Amniotic epithelial cell (primary cell): ENCODE measurements around the gene CCDC27.

ENCODE experiments used
- DNase-seq: peaks from one replicate; pipeline ENCODE4 v3.0.0-alpha.2; 2010; ENCODE audit warnings: low read depth

Gene CCDC27

DNA sequence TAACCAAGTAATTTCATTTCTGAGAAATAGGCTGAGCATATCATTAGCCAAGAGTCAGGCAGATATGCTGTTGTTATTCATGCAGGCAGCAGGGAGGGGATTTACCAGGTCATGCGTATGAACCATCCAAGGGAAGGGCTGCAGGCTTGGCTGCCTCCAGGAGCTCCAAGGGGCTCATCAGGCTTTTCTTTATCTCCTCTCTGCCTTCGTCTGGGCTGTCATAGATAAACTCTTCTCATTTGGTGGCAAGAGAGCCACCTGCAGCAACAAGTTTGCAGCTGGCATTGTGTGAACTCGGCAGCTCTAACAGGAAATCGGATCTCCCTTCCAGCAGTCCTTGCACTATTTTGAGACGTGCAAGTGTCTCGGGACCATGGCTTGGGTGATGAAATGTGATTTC, 7.5 kb downstream of the CCDC27 start:
- DNase-seq, result no peak

DNA sequence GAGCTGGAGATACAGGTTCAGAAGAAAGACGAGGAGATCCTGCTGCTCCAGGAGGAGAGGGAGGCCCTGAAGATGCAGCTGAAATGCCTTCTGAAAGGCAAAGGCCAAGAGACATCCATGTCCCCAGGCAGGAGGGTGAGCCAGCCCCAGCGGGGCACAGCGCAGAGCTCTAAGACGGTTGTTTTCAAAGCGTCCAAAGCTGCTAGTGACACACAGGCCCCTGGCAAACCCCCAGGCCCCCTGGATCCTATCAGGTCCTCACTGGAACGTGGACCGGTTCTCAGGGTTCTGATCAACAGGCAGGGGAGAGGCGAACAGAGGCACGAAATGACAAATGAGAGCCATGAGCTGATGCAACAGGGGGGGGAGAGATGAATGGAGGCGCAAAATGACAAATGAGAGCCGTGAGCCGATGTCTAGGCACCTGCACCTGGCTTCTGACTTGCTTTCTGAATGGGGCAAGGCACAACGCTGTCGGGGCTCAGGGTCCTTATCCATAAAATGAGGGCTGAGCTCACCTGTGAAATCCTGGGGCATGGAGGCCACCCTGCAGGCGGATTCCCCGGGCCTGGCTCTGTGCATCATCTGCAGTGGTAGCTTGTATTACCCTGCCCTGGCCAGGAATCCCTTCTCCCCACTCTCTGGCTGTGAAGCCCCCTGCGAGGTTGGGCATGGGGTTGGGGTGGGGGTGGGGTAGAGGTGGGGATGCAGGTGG, 9.2 kb downstream of the CCDC27 start:
- DNase-seq, result no peak

- DNase-seq, result no peak
Observed at GRCh38 chr1:3762151-3762872, 10.1 kb downstream of the CCDC27 start.

GRCh38 chr1:3762873-3763228, 10.6 kb downstream of the CCDC27 start:
- no peak for DNase-seq

DNA sequence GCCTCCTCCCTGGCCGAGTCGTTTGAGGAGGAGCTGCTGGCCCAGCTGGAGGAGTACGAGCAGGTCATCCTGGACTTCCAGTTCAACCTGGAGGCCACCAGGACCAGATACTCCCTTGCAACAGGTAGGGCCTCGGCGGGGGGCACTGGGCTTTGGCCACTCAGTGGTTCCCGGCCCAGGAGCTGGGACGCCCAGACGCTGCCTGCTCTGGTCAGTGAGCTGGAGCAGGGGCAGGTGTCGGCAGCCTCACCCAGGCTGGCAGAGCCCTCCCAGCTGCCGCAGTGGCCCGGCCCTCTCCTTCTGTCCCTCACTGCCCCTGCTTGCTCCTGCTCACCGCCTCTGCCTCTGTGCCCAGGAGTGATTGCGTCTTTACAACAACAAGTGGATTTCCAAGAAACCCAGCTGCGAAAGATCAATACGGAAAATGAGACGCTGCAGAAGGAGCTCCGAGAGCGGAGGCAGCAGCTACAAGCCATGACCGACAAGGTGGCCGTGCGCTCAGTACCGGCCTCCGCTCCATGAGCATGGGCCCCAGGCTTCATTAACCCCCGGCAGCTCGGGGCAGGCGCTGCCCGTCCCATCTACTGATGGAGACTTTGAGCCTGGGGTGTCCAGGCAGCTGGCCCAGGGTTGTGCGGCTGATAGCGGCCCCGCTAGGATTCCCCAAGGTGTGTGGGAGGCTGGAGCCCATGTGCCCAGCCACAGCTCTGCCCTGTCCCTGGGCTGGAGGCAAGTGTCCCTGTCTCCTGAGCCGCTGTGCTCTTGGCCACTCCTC, 11.3 kb downstream of the CCDC27 start:
- no peak for DNase-seq

DNA sequence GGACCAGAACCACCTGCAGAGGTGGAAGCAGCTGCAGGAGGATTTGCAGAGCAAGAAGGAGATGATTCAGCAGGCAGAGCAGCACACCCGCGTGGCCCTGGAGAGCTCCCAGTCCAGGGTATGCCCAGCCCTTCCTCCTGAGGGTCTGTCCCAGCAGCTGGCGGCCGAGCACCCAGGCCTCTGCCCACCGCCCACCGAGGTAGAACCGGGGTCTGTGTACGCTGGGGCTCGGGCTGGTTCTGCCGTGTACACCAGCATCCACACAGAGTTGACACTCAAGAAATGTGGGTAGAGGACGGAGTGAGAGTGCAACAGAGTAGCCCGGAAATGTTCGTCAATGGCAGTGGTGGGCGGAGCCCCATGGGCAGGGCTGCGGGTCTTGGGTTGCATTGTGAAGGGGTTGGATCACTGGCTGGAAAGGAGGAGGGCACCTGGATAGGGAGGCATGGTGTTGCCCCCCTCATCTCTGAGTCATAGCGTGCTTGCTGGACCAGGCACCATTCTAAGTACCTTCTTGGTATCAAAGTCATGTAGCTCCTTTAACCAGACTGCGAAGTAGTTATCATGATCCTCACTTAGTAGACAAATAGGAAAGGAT, 15.2 kb downstream of the CCDC27 start:
- no peak for DNase-seq

DNA sequence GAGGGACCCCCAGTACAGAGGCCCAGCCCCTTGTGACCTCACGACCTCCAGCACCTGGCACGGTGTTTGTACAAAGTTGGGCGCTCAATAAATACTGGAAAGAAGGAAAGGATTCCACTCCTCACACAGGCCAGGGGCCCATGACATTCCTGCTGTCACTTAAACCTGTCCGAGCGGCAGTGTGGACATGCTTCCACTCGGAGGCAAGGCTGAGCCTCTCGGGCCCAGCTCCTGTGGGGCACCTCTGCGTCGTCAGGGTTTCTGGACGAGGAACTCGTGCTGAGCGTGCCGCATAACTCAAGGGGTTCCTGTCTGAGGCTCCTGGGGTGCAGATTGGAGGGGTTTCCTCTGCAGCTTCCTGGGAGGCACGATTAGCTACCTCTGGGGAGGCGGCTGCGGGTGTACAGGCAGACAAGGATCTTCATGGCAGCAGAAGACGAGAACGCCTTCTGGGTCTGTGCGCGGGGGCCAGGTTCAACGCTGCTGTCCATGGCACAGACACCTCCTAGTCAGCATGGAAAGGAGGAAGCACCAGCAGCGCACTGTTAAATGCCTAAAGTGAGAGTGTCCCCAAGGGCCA, 16.7 kb downstream of the CCDC27 start:
- DNase-seq, result no peak

DNA sequence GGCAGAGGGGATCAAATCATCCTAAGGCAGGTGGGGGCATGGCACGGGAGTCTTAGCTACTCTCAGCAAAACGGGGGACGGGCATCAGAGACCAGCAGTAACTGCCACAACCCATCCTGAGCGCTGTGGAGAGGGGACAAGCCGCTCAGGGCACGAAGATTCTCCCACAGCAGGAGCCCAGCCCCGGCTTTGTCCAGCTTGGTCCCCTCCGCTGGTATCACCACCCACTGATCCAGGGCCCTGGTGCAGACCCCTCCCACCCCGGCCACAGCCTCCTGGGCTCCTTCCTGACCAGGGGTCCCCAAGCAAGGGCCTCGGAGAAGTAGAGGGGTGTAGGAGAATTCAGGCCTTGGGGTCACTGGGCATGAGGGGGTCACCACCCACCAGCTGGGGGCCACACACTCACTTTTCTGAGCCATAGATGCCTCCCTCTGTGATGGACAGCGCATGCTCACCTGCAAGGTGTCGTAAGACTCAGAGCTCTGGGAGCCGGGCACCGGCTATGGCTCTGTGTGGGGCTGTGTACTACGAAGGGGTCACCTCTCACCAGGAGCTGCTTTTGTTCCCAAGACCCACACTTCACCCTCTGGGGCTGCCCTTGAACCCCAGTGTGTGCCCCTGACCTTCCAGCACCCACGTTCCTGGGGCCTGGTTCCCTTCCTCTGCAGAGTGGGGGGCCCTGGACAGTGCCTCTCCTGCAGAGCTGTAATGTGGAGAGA, 18.0 kb downstream of the CCDC27 start:
- no peak for DNase-seq

DNA sequence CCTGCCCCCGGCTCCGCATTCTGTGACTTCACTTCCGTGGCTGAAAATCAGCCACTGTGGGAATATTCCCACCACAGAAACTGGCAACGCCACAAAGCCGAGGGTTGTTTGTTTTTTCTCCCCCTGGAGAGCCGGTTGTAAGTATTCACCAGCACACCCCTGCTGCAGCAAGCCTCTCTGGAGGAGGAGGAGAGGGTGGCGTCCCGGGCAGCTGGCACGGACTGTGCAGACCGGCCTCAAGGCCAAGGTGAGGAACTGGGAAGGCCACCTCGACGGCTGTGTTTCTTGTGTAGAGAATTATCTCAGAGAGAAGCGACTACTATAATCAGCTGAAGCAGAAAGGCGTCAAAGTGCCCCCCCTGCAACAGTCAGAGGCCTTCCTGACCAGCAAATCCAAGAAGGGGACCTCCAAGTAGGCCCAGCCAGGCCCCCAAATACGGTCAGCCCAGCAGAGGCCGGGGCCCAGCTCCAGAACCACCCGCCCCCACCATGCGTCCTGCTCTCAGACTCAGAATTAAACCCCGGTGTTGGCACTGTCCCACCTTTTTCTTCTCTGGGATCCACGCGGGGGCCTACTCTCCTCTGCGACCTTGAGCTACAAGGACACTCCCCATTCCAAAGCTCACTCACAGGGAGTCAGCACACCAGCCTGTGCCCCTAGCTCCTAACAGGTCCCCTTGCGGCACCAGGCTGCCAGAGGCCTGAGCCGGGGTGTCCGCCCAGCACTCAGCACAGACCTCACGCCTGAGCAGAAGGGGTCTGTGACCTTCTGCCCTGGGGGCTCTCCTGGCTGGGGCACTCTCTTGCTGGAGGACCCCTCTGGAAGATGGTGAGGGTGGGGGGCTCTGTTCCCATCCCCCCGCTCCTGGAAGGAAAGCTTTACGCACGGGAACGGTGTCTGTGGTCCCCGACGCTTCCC, 19.1 kb downstream of the CCDC27 start:
- DNase-seq, result no peak

DNA sequence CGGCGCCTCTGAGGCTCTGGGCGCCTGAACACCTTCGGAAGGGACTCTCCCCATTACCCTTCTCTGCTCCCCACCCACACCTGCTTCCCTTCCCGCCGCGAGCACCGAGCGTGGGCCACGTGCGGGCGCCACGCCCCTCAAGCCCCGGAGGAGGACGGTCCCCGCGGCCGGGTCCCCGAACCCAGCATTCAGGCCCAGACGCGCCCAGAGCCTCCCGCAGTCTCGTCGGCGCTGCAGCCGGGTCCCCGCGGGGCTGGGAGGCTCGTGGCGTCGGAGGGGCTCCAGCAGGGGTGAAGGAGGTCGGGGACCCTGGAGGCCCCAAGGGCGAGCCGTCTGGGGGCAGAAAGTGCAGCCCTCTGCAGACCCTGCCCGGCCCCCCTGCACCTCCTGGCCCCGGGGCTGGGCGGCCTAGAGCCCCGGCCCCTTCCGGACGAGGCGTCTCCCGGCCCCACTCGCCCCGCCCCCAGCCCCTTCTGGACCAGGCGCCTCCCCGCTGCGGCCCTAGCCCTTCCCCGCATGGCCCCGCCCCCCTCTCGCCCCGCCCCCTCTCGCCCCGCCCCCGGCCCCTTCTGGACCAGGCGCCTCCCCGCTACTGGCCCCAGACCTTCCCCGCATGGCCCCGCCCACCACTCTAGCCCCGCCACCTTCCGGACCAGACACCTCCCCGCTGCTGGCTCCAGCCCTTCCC, 19.9 kb downstream of the CCDC27 start:
- DNase-seq, result peak; percentile 77

- no peak for DNase-seq
Observed at GRCh38 chr1:3772715-3773571, 20.7 kb downstream of the CCDC27 start, which contains the start of gene SMIM1. Gene SMIM1, plus strand, starts transcription at chr1:3772749. Its CDS starts 2,625 bp downstream, at chr1:3775374.

DNA sequence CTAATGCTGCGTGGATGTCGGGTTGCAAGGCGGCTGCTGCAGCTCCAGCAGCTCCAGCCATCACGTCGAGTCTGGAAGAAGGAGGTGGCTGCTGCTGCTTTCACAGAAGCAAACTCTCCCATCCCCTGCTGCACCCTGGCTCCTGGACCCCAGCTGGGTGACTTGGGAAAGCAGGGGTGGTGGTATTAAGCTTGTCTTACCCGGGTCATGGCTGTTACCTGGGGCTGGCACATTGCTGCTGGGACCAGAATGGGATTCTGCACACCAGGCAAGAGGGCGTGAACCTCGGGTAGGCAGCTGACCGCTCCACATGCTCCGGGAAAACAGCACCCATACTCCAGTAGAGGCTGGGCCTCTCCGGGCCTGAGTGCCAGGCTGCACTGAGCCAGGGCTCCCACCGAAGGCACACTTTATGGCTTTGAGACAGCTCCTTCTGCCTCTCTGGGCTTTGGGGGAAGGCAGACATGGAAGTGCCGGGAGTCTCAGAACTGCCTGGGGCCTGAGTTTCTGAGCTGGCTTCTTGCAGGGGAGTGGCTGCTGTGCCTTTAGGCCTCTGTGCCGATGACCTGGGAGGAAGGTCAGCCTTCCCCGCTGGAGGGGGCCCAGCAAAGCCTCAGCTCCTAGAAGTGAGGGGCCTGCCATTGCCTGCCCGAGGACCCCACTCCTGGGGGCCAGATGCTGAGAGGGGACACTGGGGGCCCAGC, 21.5 kb downstream of the CCDC27 start:
- DNase-seq, result no peak

DNA sequence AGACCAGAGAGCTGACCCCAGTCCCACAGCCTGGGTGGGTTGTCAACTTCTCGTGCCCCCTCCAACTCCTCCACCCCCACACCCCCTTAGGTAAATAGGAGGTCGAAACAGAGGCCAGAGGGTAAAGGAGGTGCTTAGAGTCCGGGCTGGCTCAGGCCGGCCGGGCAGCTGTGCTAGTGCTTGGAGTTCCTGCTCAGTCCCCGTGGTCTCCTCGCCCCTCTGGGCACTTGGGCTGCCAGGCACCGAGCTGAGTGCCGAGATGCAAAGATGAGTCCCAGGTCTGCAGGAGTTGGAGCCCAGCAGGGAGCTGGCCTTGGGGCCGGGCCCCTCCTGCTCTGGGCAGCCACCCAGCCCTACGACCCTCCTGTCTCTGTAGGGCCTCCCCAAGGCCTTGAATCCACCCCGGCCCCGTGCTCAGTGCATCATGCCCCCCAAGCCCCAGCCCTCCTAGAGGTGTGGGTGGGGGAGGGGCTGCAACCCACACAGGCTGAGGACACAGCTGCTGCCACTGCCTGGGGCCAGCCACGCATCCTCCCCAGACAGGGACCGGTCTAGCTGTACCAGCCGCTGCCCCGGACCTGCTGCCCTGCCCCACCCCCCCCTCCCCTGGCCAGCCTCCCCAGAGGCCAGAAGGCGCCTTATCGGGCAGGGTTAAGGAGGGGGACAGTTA, 22.2 kb downstream of the CCDC27 start:
- DNase-seq, result no peak

GRCh38 chr1:3774946-3775489, 22.8 kb downstream of the CCDC27 start:
- peak; percentile 75 for DNase-seq

GRCh38 chr1:3775490-3776230, 23.4 kb downstream of the CCDC27 start:
- DNase-seq, result peak; percentile 86

DNA sequence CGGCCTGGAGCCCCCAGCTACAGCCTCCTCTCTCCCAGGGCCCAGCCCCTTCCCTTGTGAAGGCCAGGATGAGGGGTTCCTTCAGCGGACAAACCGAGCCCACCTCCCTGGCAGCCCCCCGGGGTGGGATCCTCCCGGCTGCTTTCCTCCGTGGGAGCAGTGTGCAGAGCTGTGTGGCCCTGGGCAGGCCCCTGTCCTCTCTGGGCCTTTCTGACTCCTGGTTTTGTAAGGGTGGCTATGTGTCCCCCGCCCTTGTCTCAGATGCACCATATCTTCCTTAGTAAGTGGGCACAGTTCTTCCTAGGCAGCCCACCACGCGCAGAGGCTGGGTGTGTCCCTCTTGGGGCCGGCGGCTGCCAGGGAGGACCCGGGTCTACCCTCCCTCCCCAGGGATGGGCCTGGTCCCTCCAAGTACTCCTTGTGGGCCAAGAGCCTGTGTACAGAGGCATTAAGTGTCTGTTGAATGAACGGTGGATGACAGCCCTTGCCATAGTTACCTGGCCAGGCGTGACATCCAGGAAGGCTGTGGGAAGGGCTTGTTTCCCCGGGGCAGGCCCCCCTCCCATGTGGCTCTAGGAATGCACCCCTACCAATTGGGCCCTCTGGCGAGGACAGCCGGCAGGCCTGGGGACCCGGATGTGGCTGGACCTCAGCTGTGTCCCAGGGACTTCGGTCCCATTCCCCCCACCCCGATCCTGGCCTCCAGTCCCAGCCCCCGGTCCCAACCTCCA, 24.1 kb downstream of the CCDC27 start:
- DNase-seq, result no peak
